ENCODE data around the gene PABPC1L.

GRCh38 chr20:44888226-44889103 lies 21.4 kb upstream of the PABPC1L start:
- peak; percentile 74 for TF ChIP-seq CTCF (conservative IDR thresholded peaks at IDR 0.05)
- TF ChIP-seq ZFX (IDR thresholded peaks at IDR 0.05) = no peak

Measured in C4-2B (cell line).